GM19043 (cell line): Measurements from ENCODE around the gene FKBP7.
"Not testable (repeated sequence)": the region's sequence is repeated elsewhere in the genome, so short reads cannot be mapped to it uniquely, and the experiment has no call there.

Experiments used
- ATAC-seq: cut with Tn5 transposase; IDR thresholded peaks from one replicate; pipeline ENCODE4 v1.9.1; 2021; ENCODE audit warnings: low read depth; ENCODE audit not compliant: unreplicated experiment

FKBP7 gene

DNA sequence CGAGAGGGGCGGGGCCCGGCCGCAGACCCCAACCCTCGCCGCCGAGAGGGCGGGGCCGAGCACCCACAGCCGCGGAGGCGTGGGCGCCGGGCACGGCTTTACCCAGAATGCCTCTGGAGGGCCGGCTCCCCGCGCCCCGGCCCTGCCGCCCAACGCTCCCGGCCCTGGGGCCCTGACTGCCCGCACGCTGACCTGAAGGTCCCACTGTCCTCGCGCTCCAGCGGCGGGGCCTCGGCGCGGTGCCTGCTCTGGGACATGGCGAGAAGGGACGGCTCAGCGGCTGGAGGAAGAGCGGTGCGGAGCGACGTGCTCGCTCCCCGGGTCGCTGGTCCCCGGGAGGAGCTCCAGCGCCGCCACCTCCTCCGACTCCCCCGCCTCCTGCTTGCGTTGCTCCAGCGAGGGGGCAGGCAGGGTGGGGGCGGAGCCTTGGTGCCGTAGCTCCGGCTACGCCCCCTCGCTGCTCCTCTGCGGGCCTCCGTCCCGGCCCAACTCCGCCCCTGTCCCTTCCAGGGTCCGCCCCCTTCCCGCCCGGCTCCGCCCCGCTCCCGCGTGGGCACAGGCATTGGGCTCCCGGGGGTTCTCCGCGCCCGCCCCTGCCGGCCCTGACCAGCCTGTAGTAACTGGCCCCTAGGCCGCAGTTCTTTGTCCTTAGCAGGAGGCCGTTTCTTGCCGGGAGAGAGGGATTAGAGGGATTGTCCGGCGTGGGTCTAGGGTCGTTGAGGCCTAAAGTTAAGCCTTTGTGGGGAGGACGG is 27.4 kb downstream of the FKBP7 start, which contains the start of the genes PJVK and PRKRA:
PJVK (plus strand) TSS at position 605 of the 752 bp plus-strand sequence. CDS start 2,032 bp downstream, outside the sequence.
PRKRA (minus strand) TSS at position 402 of the 752 bp plus-strand sequence; CDS start at position 257, 145 bp downstream.
- peak; percentile 80 for ATAC-seq

DNA sequence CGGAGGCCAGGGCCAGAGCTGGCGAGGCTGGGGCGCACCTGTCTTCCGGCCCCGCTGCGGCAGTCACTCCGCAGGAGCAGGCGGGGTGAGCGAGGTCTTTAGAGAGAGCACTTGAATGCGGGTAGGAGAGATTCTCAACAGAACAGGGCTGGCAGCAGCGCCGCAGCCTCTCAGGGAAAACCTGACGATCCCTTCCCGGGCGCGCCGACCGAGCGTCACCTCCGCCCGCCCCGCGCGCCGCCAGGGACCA is 28.0 kb downstream of the FKBP7 start:
- peak; percentile 39 for ATAC-seq

DNA sequence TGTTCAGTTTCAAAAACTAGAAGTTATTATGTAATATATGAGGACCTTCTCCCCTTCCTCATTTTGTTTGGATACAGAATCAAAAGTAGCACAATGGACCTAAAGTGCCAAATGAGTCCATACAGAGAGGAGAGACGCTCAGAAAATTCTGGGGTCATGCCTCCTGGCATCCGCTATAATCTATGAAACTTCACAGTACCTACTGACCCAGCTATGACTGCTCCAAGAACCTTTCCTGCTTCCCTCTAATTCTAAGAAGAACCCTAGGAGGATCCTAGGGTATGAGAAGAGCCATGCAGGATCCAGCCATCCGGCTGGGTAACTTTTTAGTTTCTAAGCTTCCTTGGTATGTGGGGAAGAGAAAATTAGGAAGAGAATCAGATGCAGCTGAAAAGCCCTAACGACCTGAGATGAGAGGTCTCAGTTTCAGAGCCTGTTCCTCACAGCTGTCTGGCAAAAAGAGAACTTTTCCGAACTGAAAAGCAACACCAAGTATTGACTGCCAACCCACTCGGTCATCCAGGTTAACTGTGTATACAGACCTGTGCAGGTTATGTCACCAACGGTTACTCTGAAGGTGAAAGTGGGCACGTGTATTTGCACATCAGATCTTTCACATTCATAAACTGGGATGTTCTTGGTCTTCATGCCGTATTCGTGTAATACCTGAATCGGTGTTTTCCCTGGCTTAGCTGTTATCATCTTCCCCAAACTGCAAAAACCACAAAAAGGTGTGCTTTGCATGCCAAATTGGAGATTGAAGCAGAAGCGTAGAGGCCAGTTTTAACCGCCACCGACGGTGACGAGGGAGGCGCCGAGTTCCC is 28.5 kb downstream of the FKBP7 start:
- no peak for ATAC-seq

DNA sequence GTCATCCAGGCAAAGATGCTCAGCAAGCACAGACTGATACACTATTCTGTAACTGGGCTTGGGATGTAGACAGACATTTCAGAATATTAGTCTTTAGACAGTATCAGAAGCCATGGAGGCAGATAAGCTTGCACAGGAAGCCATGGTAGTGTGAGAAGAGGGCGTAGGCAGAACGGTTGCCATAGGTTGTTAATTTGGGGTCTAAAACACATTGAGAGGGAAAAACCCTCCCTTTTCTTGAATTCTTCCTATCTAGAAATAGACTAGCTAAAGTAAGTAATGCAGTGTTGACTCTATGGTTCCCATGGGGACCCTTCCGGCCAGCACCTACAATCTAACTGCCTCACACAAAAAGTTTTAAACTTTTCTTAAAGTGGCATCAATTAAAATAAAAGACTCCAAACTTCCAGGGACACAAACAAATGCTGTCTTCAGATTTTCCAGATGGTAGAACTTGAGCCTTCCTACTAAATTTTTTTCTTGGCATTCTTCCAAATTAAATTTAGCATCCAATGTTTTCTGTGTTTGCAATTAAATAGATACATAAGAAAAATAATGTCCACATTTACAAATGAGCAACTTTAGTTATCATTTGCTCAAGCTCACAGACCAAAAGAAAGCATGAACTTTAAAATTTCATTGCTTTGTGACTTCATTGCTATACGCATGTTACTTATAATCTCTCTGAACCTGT is 29.3 kb downstream of the FKBP7 start:
- ATAC-seq = no peak

DNA sequence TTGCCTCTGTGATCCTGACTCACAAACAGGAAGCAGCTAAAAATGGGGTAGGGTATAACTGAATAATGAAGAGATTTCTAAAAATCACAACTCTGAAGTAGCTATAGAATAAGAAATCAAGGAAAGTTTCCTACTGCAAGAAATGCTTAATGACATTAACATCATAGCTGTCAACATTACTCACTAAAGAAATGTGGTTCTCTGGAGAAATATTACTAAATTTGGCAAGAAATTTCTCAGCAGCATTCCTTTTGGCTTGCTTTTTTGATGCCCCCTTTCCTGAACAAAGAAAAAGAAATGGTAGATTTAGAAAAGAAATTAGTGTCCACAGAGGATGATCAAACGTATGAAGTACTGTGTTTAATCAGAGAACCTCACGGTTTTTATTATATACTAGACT is 37.0 kb downstream of the FKBP7 start:
- ATAC-seq = no peak

DNA sequence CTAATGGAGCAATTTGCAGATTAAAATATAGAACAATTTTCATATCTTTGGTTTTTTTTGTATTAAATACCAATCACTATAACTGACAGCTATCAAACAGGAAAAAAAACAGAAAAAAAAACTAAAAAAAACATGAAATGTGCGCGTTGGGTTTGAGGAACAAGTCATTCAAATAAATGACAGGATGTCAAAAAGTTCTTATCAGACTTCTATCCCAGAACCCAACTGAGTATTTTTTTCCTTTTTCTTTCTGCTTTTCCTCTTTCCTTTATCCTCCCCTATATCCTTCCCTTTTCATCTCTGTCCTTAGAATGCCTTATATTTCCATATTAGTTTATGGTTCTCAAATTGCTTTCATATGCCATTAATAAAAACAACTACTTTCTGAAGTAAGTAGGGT is 41.7 kb downstream of the FKBP7 start:
- no peak for ATAC-seq

DNA sequence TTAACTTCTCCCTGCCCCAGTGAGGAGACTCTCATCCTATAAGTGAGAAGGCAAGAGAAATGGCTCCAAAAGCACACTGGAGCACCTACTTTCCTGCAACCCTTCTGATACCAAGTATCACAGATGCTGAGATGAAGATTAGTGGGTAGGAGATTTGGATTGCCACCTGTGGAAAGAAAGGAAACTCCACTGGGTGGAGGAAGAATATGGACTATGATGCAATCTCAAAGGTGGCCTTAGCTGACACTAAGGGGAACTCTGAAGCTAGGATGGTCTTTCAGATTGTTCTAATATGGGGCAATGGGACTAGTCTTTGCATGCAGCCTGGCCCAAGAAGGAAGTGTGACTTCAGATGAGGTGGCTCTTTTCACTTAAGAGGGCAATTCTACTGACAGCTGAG is 49.1 kb downstream of the FKBP7 start:
- ATAC-seq = no peak

DNA sequence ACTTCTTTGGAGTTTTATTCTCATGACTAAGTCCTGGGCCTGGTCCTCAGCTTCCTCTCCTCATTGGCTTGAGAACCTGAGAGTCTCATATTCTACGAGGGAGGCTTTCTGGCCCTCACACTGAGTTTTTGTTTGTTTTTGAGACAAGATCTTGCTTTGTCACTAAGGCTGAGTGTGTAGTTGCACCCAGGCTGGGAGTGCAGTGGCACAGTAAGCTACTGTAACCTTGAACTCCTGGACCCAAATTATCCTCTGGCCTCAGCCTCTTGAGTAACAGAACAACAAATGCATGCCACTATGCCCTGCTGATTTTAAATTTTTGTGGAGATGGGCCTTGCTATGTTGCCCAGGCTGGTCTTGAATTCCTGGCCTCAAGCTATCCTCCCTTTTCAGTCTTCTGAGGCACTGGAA is 50.0 kb downstream of the FKBP7 start:
- no peak for ATAC-seq

DNA sequence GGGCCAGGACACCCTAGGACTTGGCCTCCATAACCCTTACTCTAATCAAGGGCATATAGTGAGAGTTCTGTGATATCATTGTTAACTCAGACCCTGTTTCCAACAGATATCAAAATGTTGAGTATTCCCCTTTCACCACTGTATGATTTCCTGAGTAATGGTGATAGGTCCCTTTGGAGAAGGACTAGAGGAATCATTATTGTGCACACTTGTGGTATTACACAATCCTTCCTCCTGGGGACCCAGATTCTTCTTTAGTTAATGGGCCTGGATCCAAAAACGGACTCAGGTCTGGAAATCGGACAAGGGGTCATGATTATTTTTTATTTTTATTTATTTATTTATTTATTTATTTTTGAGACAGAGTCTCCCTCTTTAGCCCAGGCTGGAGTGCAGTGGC is 50.9 kb downstream of the FKBP7 start:
- no peak for ATAC-seq

DNA sequence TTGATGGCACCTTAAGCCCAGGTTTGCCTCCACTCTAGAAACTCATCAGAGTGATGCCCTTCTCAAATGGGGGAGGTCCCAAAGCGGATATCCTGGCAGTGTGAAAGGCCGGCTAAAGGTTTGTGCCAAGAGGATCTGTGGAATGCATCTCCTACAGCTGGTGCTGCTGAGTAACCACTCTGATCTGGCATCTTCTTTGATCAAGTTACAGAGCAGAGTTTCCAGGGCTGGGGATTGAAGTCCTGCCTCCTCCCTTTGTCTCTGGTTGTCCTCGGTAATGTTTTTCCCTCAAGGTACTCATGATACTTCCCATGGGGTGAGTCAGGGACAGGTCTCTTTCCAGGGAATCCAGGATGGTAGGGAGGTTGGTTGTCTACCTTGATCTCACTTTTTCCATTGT is 52.0 kb downstream of the FKBP7 start:
- ATAC-seq = no peak

DNA sequence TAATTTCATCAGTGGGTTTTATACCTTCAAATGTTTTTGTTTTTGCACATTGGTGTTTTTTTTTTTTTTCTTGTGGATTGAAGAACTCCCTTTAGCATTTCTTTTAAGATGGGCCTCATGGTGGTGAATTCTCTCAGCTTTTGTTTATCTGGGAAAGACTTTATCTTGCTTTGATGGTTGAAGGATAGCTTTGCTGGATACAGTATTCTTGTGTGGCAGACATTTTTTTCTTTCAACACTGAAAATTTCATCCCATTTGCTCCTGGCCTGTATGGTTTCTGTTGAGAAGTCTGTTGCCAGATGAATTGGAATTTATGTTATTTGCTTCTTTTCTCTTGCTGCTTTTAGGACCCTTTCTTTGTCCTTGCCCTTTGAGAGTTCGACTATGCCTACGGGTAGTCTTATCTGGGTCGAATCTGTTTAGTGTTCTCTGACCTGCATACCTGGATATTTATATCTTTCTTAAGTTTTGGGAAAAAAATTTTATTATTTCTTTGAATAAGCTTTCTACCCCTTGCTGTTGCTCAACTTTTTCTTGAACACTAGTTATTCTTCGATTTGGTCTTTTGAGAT is 53.1 kb downstream of the FKBP7 start:
- no peak for ATAC-seq

DNA sequence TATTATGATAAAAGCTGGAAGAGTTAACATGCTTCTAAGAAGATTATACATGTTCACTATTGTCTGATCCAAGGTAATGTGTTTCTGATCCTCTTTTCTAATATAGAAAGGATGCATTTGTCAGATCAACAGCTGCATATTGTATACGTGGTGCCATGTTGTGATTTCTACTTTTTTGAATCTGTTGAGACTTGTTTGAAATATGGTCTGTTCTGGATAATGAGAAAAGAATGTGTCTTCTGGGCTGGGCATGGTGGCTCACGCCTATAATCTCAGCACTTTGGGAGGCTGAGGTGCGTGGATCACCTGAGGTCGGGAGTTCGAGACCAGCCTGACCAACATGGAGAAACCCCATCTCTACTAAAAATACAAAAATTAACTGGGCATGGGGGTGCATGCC is 54.7 kb downstream of the FKBP7 start:
- ATAC-seq = not testable (repeated sequence)

DNA sequence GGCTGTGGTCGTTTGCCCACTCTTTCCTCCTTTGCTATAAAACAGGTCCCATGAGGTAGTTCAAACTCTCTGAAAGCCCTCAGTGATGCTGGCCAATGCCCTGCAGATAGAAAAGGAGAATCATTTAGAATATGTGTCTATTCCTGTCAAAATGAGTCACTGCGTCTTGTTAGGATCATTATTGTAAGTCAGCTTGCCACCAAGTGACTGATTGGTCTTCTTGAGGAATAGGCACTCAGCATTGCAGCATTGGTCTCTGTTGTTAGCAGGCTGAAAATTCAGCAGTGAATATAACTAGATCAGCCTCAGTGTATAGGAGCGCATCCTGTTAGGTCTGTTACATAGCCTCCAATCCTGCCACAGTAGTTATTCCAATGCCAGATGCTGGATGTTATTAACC is 56.3 kb downstream of the FKBP7 start:
- ATAC-seq = no peak

DNA sequence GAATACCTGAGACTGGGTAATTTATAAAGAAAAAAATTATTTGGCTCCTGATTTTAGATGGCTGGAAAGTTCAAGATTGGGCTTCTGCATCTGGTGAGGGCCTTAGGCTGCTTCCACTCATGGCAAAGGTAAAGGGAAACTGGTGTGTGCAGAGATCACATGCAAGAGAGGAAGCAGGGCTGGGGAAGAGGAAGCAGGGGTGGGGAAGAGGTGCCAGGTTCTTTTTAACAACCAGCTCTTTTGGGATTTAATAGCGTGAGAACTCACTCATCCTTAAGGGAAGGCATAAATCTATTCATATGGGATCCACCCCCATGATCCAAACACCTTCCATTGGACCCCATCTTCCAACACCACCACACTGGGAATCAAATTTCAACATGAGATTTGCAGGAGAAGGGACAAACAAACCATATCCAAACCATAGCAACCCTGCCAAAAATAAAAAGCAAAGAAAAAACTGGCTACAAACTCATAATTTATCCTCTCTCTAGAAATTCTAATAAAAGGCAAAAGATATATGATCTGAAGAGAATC is 57.9 kb downstream of the FKBP7 start:
- no peak for ATAC-seq

DNA sequence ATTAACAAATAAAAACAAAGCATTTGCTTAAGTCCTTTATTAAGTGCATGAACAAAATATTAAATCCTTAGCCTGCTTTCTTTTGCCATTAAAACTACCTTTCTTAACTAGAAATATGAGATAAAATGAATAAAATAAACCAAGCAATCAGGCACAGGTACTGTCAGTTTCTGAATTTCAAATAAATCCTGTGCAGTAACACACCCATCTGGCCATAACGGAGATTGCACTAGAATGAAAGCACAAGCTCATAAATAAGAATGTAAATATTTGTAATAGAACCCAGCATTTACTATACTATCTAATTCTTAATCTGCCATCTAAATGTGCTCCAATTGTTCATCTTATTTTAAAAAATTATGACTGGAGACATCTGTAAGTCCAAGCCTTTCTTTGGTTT is 59.3 kb downstream of the FKBP7 start:
- ATAC-seq = no peak

DNA sequence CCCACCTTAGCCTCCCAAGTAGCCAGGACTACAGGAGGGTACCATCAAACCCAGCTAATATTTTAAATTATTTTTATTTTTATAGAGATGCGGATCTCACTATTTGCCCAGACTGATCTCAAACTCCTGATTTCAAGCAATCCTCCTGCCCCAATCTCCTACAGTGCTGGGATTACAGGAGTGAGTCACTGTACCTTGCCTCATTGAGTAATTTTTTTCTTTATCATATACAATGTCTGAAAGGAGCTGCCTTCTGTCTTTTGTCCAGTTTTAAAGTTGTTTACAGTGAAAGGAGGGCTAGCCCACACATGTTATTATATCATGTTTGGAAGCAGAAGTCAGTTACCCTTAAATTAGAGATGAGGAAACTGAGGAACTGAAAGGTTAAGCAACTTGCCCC is 60.0 kb downstream of the FKBP7 start:
- no peak for ATAC-seq

DNA sequence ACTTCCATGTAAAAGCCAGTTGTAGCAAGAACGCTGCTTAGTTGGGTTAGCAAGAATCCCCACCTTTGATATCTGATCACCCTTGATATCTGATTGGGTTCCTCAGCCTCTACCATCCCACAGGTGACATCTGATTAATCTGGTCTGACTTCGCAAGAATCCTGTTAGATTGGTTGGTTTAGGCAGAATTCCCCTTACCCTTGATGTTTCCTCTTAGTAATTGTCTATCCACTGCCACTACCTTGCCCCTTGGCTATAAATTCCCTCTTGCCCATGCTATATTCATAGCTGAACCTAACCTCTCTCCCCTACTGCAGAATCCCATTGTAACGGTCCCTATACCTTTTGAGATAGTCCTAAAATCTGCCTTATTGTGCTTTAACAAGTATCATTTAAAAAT is 60.5 kb downstream of the FKBP7 start:
- no peak for ATAC-seq

DNA sequence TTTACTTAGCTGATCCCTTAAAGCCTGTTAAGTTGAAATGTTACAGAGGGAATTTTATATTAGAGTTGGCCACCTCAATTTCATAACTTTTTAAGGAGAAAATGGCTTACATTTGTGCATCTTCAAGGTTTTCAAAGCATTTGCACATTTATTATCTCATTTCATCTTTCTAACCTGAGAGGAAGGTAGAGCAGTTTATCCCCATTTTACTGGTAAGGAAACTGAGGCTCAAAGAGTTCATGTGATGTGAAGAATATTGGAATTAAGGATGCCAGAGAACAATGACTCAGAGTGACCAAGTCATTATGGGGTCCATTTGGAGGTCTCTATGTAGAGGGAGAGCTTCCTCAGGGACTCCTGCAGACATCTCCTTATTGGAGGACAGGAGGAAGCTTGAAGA is 62.4 kb downstream of the FKBP7 start:
- ATAC-seq = no peak

DNA sequence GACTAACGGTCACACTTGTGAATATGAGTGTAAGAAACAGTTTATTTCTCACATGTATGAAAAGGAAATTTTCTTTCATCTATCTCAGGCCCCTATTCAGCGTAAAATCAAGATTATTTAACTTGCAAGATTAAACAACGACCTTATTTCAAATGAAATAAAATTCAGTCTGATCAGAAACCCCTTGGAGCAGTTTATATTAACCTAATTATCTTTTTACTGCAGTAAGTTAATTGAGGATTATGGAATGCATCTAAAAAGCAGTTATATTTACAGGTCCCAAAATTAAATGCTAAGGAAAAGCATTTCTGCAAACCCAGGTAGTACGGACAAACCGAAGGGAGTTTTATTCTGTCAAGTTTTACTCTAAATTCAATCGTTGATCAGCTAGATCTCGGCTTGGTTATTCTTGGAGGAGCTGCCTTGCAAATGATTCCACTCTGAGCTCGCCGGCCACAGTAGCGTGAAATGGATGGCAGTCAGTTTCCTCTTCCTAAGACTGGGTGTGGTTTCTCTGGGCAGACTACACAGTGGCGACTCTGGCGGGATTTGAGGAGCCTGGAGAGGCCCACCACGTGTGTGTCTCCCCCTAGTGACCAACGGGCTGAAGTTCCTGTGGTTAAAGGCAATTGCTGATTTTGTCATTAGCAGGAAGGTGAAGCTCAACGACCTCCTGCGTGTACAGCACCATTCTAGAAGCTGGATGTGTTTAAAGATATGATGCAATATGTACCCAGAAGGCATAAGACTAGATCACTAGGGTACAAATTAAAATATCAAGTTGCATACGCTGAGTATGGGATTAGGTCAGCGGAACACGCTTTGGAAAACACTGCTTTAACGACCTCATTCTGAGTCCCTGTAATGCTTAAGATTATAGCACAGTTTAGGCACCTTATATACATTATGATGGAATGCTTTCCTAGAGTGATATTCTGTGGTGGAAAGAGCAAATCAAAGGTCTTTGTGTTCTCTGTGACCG is 63.8 kb downstream of the FKBP7 start:
- ATAC-seq = peak; percentile 84
